ENCODE data around the gene APOBEC2. TPM values are rescaled to one million over a fixed set of nuclear protein-coding genes. Genes with fewer than 3 reads are reported as not detected.

APOBEC2 gene
- total and polyA plus RNA-seq, 2 of the 13 experiments (the other 11 are each of a cell fraction or from before 2014, with no cell fraction given), result 0.09 TPM; not detected in 1

DNA sequence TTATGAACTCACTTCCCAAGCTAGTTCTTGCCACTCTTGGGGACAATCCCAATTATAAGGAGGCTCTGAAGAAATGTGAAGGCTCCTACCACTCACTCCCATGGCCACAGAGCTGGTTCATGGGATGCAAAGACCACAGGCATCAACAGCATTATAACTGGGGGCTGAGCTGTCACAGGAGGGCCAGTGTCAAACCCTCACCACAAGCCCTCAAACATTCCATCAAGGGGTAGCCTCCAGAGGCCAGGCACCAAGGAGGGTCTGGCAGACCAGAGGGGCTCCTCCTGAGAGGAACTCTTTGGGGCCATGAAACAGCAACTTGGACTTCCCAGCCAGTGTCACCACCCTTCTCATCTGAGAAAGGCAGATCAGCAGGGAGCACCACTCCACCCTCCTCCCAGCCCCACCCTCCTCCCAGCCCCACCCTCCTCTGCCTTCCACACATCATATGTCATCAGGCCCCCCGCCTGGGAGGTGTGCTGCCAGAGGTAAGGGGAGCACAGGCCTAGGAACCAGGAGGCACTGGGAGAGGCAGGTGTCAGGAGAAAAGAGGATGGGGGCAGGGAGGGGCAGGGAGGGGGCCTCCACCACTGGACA is 12.0 kb upstream of the APOBEC2 start:
- DNase-seq (ENCODE audit: low spot score) (no peak), FAIRE-seq (no peak), ATAC-seq (no peak; the same call in 2 of the 3 replicates)
- peak overlapping the region; percentile 94 for H3K27ac ChIP-seq (ENCODE audit: extremely low read length, insufficient read depth, low read length)
- no peaks in the 10 kb centered on the region for H3K79me2 ChIP-seq (ENCODE audit: insufficient read depth, low read length)
- peak overlapping the region; percentile 79 for H3K4me2 ChIP-seq (ENCODE audit: low read depth, low read length)
- in situ Hi-C loops (cut with HindIII; ENCODE audit: extremely low pct_ligation_motif_present, low pct_unique_long_range_greater_than_20kb) (loop anchor here (25.0 kb wide), 1 partner anchor 704 kb away; no protein-coding TSS in a partner anchor), intact Hi-C loops (cut with micrococcal nuclease; ENCODE audit: unreplicated experiment) (loop anchor here (1.0 to 5.0 kb wide), 2 partner anchors 24 to 44 kb away; no protein-coding TSS in a partner anchor)
- H3K9ac ChIP-seq (ENCODE audit: insufficient read depth, low read depth, low read length), result peak overlapping the region; percentile 73
- BruUV-seq (replicated peaks), result no TSS peak
- H3K4me1 ChIP-seq (ENCODE audit: insufficient read depth, low read length), result peaks cover 80% of the 10 kb centered on the region
- no peaks in the 10 kb centered on the region for H3K27me3 ChIP-seq (ENCODE audit: control insufficient read depth in 1 of 2, insufficient read depth in 2 of 2, low read length in 2 of 2)
- no peaks in the 10 kb centered on the region for H4K20me1 ChIP-seq (ENCODE audit: insufficient read depth, low read length)
- CTCF ChIA-PET (ENCODE audit: low intra/inter-chr PET ratio, low total read pairs), result interaction anchor here (3.3 kb wide), 1 partner anchor 24 kb away, joined by 25 read pairs; no protein-coding TSS in a partner anchor
- 48% methylated on average over 1 of the region's 1 CpG for WGBS (ENCODE audit: low lambda C conversion rate)
- H3K36me3 ChIP-seq (replicated peaks in 1 of 2; ENCODE audit: control insufficient read depth in 1 of 2, insufficient read depth in 2 of 2, low read length in 2 of 2), result no peaks in the 10 kb centered on the region
- POLR2A ChIA-PET, result interaction anchor here (0.8 to 4.2 kb wide), 17 partner anchors 9 to 479 kb away, joined by 3 to 59 read pairs (median 10); partner anchors contain the start of genes APOBEC2, NFYA and OARD1
- no peak overlapping the region for H2AFZ ChIP-seq (ENCODE audit: low read length)
- H3K4me3 ChIP-seq (replicated peaks in 1 of 3; ENCODE audit: insufficient read depth in 1 of 3, low read depth in 2 of 3, low read length in 3 of 3), result peak overlapping the region in 1 of 3 experiments; percentile 64; a peak in 1 of 6 replicates
- H3K9me3 ChIP-seq (ENCODE audit: low read length), result no peaks in the 10 kb centered on the region
- TF ChIP-seq SSRP1 (CRISPR knock-in tag; IDR thresholded peaks at IDR 0.05), result peak; percentile 92; the same call in 1 of the 2 replicates
- peak; percentile 93 for TF ChIP-seq ZNF263 (CRISPR knock-in tag; IDR thresholded peaks at IDR 0.05)
- no peak for TF ChIP-seq ZNF207 (IDR thresholded peaks at IDR 0.05; ENCODE audit: borderline replicate concordance)
- TF ChIP-seq, protein P1, sequence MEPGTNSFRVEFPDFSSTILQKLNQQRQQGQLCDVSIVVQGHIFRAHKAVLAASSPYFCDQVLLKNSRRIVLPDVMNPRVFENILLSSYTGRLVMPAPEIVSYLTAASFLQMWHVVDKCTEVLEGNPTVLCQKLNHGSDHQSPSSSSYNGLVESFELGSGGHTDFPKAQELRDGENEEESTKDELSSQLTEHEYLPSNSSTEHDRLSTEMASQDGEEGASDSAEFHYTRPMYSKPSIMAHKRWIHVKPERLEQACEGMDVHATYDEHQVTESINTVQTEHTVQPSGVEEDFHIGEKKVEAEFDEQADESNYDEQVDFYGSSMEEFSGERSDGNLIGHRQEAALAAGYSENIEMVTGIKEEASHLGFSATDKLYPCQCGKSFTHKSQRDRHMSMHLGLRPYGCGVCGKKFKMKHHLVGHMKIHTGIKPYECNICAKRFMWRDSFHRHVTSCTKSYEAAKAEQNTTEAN (CRISPR knock-in tag; conservative IDR thresholded peaks at IDR 0.05), result no peak
- TF ChIP-seq, protein P2, sequence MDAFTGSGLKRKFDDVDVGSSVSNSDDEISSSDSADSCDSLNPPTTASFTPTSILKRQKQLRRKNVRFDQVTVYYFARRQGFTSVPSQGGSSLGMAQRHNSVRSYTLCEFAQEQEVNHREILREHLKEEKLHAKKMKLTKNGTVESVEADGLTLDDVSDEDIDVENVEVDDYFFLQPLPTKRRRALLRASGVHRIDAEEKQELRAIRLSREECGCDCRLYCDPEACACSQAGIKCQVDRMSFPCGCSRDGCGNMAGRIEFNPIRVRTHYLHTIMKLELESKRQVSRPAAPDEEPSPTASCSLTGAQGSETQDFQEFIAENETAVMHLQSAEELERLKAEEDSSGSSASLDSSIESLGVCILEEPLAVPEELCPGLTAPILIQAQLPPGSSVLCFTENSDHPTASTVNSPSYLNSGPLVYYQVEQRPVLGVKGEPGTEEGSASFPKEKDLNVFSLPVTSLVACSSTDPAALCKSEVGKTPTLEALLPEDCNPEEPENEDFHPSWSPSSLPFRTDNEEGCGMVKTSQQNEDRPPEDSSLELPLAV (CRISPR knock-in tag; conservative IDR thresholded peaks at IDR 0.05; ENCODE audit: low read depth), result no peak
- TF ChIP-seq, protein P3, sequence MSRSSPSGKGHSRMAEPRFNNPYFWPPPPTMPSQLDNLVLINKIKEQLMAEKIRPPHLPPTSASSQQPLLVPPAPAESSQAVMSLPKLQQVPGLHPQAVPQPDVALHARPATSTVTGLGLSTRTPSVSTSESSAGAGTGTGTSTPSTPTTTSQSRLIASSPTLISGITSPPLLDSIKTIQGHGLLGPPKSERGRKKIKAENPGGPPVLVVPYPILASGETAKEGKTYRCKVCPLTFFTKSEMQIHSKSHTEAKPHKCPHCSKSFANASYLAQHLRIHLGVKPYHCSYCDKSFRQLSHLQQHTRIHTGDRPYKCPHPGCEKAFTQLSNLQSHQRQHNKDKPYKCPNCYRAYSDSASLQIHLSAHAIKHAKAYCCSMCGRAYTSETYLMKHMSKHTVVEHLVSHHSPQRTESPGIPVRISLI (CRISPR knock-in tag; IDR thresholded peaks at IDR 0.05; ENCODE audit: borderline replicate concordance), result no peak
- TF ChIP-seq, protein P4, sequence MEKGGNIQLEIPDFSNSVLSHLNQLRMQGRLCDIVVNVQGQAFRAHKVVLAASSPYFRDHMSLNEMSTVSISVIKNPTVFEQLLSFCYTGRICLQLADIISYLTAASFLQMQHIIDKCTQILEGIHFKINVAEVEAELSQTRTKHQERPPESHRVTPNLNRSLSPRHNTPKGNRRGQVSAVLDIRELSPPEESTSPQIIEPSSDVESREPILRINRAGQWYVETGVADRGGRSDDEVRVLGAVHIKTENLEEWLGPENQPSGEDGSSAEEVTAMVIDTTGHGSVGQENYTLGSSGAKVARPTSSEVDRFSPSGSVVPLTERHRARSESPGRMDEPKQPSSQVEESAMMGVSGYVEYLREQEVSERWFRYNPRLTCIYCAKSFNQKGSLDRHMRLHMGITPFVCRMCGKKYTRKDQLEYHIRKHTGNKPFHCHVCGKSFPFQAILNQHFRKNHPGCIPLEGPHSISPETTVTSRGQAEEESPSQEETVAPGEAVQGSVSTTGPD (CRISPR knock-in tag; IDR thresholded peaks at IDR 0.05), result no peak
- TF ChIP-seq, protein P5, sequence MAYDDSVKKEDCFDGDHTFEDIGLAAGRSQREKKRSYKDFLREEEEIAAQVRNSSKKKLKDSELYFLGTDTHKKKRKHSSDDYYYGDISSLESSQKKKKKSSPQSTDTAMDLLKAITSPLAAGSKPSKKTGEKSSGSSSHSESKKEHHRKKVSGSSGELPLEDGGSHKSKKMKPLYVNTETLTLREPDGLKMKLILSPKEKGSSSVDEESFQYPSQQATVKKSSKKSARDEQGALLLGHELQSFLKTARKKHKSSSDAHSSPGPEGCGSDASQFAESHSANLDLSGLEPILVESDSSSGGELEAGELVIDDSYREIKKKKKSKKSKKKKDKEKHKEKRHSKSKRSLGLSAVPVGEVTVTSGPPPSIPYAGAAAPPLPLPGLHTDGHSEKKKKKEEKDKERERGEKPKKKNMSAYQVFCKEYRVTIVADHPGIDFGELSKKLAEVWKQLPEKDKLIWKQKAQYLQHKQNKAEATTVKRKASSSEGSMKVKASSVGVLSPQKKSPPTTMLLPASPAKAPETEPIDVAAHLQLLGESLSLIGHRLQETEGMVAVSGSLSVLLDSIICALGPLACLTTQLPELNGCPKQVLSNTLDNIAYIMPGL (CRISPR knock-in tag; IDR thresholded peaks at IDR 0.05; ENCODE audit: borderline replicate concordance in 1 of 2, low read depth in 1 of 2), result peak in 1 of 2 experiments; percentile 7; a peak in 1 of 4 replicates
- TF ChIP-seq, protein P6, sequence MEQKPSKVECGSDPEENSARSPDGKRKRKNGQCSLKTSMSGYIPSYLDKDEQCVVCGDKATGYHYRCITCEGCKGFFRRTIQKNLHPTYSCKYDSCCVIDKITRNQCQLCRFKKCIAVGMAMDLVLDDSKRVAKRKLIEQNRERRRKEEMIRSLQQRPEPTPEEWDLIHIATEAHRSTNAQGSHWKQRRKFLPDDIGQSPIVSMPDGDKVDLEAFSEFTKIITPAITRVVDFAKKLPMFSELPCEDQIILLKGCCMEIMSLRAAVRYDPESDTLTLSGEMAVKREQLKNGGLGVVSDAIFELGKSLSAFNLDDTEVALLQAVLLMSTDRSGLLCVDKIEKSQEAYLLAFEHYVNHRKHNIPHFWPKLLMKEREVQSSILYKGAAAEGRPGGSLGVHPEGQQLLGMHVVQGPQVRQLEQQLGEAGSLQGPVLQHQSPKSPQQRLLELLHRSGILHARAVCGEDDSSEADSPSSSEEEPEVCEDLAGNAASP (CRISPR knock-in tag; IDR thresholded peaks at IDR 0.05; ENCODE audit: borderline replicate concordance), result no peak
- TF ChIP-seq ZNF34 (CRISPR knock-in tag; IDR thresholded peaks at IDR 0.05; ENCODE audit: borderline replicate concordance), result no peak
- TF ChIP-seq, protein P7, sequence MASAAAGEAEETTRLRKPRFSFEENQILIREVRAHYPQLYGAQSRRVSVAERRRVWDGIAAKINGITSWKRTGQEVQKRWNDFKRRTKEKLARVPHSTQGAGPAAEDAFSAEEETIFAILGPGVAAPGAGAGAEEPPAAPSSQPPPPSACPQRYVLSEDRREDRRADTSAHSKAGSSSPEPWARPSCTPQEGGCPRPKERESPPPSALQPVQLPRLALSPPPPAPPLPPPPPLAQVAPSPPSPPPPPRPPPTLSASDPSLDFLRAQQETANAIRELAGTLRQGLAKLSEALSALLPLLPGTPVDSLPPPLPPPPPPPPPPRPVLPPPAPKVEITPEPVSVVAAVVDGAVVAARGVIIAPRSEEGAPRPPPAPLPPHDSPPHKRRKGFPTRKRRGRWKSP (CRISPR knock-in tag; IDR thresholded peaks at IDR 0.05), result 0 out of 2 replicates have a peak, but pooled peaks have one; percentile 40
- TF ChIP-seq ZKSCAN1 (IDR thresholded peaks at IDR 0.05; ENCODE audit: low read length), result no peak
